Fibroblast of upper back skin (primary cell): ENCODE measurements around the gene NPPB.

Experiments
- DNase-seq: peaks from one replicate; pipeline ENCODE4 v3.0.0-alpha.2; 2013

The NPPB gene

DNA sequence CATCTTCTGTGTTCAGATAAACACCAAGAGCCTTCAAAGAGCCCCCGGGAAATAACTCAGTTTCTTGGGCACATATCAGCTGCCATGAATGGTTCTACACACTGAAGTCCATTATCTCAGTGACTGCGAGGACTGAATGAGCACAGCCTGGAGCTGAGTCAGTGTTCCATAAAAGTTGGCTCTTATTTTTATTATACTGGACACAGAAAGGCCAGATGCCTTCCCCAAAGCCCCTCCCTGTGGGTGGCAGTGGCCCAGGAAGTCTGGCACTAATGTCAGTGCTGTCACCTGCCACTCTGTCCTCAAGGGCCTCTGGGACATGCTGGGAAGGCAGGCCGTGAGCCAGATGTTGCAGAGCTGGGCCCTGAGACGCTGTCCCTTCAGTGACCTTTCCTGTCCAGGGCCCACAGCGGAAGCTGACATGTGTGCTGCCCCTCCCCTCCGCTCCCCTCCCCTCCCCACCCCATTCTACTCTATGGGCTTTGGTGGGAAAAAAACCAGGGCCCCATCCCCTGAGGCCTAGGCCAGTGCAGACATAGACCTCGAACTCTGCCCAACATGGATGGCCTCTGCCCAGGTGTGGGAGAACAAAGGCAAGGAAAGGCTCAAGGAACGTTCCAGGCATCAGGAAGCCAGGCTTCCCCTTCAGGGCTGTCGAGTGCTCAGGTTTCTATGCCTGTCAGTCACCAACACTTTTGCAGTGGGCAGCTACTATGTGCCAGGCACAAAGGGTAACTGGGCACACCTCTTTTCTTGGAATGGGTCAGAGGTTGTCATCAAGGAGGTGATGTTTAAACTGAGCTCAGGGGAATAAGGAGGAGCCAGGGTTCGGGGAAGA lies 22.4 kb upstream of the NPPB start:
- no peak for DNase-seq

GRCh38 chr1:11880181-11880575 lies 21.4 kb upstream of the NPPB start:
- no peak for DNase-seq

GRCh38 chr1:11879311-11880180 lies 20.8 kb upstream of the NPPB start:
- no peak for DNase-seq

- DNase-seq = no peak
These were observed 20.1 kb upstream of the NPPB start for GRCh38 chr1:11878891-11879190.

DNA sequence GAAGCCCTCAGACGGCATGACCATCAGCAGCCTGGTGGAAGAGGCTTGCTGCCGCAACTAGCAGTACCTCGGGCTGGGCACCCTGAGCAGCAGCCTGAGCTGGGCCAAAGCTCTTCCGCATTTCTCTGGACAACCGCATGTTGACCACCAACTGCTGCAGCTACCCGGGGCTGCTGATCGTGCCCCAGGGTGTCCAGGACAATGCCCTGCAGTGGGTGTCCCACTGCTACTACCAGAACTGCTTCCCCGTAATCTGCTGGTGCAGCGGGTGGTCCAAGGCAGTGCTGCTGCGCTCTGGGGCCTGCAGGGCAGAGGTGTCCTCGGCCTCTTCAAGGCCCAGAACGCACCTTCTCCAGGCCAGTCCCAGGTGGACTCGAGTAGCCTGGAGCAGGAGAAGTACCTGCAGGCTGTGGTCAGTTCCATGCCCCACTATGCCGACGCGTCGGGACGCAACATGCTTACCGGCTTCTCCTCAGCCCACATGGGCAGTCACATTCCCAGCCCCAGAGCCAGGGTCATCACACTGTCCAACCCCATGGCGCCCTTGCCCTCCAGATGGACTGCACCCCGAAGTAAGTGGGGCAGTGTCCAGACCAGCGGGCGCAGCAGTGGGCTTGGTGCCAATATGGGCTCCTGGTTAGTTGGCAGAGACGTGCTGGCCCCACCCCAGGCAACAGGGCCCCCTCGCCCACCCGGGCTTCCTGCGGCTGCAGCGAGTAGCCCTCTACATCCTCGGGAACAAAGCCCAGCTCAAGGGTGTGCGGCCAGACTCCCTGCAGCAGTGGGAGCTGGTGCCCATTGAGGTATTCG lies 19.5 kb upstream of the NPPB start:
- no peak for DNase-seq

DNA sequence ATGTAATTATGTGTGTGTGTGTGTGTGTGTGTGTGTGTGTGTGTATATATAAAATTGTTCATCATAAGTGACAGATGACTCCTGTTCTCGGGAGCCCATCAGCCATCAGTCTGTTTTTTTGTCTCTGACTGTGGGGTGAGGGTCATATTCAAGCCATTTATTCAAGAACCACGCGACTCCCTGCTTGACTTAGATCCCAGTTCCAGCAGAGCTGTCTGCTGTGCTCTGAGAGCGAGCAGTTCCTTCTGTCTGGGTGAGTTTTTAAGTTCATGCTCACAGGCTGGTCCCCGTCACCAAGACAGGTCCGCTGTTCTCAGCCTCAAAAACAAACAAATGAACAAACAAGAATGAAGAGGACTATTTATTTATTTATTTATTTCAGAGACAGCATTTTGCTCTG lies 18.3 kb upstream of the NPPB start:
- DNase-seq = no peak

- no peak for DNase-seq
These were observed 16.3 kb upstream of the NPPB start for GRCh38 chr1:11875094-11875493.

GRCh38 chr1:11874624-11875023 lies 15.9 kb upstream of the NPPB start:
- DNase-seq = no peak

- DNase-seq = no peak
These were observed 15.5 kb upstream of the NPPB start for GRCh38 chr1:11874258-11874562.

DNA sequence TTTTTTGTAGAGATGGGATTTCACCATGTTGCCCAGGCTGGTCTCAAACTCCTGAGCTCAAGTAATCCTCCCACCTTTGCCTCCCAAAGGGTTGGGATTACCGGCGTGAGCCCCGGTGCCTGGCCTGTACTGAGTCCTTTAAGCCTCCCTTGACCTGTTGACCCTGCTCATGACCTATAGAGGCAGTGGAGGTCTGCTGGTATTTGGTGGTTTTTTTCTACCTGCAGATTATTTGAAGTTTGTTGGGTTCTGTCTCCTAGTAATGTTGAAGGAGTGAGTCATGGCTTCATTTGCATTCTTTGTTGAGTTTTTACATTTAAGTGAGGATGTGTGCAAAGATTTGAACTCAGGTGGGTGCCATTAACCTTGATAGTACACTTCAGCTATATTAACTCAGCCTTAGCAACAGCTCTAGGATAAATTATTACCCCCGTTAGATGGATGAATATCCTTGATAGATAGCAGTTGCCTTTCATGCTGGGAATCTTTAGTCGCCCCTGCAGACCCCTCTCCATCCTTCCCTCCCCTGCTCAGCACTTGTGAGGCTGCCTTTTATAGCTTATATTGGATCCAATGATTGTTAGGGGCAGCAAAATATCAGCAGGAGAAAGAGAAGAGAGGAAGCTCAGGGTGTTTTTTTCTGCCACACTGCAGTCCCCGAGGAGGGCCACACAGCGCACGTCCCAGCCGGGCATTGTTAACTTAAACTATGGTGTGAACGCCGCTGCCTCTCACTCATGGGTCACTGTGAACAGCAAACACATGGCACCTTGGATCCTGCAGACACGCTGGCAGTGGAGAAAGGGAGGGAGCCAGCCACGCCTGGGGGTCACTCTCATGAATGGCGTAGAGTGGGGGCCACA lies 14.9 kb upstream of the NPPB start:
- no peak for DNase-seq

- no peak for DNase-seq
These were observed 13.8 kb upstream of the NPPB start for GRCh38 chr1:11872545-11872944.

- DNase-seq = no peak
These were observed 11.0 kb upstream of the NPPB start for GRCh38 chr1:11869650-11870207.

- no peak for DNase-seq
These were observed 10.4 kb upstream of the NPPB start for GRCh38 chr1:11869104-11869503.

DNA sequence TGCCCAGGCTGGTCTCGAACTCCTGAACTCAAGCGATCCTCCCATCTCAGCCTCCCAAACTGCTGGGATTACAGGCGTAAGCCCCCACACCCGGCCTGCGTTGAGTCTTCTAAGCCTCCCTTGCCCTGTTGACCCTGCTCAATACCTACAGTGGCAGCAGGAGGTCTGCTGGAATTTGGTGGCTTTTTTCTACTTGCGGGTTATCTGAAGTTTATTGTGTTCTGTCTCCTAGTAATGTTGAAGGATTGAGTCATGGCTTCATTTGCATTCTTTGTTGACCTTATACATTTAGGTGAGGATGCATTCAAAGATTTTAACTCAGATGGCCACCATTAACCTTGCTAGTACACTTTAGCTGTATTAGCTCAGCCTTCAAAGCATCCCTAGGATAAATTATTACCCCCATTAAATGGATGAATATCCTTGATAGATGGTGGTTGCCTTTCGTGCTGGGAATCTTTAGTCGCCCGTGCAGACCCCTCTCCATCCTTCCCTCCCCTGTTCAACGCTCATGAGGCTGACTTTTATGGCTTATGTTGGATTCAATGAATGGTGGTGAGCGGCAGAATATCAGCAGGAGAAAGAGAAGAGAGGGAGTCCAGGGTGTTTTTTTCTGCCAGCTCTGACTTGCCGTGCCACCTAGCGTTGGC lies 9.7 kb upstream of the NPPB start:
- no peak for DNase-seq

DNA sequence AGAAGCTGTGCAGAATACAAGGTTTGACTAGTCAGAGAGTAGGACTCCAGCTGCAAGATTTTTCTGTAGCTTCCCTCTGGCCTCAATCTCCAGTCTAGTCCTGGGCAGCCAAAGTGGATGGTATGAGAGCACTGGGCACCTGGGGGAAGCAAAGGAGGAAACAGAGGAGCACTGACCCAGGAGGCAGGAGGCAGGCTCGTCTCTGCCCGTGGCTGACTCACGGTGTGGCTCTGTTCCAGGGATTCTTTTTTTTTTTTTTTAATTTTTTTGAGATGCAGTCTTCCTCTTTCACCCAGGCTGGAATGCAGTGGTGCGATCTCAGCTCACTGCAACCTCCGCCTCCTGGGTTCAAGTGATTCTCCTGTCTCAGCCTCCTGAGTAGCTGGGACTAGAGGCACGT lies 4.1 kb upstream of the NPPB start:
- peak; percentile 6 for DNase-seq

- DNase-seq = no peak
These were observed 1.8 kb upstream of the NPPB start for GRCh38 chr1:11860587-11860986.

DNA sequence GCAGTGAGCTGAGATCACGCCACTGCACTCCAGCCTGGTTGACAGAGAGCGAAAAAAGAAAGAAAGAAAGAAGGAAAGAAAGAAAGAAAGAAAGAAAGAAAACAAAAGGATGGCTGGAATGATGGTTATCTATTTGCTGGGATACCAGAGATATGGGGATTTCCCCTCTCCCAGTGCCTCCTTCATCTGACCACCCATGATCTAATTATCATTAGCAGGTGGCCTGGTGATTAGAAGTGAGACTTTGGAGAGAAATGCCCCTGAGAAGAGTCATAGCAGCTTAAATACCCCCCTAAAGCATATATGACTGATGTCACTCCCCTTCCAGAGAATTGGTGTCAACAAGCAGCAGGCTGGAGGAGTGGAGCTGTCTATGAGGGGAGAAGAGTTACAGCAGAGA lies 1.3 kb upstream of the NPPB start:
- no peak for DNase-seq

- peak; percentile 59 for DNase-seq
These were observed 475 bp upstream of the NPPB start for GRCh38 chr1:11858968-11859871.

GRCh38 chr1:11858158-11858557 lies 587 bp downstream of the NPPB start:
- no peak for DNase-seq

DNA sequence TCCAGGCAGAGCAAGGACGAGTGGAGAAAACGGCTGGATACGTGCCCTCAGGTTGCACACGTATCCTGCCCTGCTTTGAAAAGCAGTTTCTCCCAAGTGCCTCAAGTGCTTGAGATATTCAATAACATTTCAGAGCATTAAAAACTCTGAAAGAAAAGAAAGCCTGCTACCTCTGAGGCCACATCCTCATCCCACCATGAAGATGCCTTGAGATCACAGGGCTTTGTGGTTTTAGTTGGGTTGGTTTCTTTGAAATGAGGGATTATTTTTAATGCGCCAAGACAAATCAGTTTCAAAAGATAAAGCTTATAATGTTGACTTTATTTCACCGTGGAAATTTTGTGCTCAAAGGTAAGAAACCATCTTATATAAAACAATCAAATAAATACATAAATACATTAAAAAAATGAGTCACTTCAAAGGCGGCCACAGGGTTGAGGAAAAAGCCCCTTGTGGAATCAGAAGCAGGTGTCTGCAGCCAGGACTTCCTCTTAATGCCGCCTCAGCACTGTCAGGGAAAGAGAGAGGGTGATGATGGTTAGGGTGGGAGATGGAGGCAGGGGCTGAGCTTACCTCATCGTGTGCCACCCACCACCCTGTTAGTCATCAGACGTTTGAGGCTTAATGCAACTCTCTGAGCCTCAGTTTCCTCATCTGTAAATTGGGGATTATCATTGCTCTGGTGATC lies 1.4 kb downstream of the NPPB start:
- DNase-seq = no peak
